Measurements from ENCODE around the gene WDR91.

- no peak for TF ChIP-seq BHLHE40 (IDR thresholded peaks at IDR 0.05; ENCODE audit: borderline replicate concordance)
- no peak for TF ChIP-seq ARNT (IDR thresholded peaks at IDR 0.05)
- TF ChIP-seq HDGF (IDR thresholded peaks at IDR 0.05; ENCODE audit: borderline replicate concordance), result no peak
- TF ChIP-seq SP1 (IDR thresholded peaks at IDR 0.05), result no peak
- no peak for TF ChIP-seq FOXK2 (IDR thresholded peaks at IDR 0.05)
These were observed 49.1 kb upstream of the WDR91 start for GRCh38 chr7:135260470-135260869.
